ENCODE data around the gene ACTR3C.

DNA sequence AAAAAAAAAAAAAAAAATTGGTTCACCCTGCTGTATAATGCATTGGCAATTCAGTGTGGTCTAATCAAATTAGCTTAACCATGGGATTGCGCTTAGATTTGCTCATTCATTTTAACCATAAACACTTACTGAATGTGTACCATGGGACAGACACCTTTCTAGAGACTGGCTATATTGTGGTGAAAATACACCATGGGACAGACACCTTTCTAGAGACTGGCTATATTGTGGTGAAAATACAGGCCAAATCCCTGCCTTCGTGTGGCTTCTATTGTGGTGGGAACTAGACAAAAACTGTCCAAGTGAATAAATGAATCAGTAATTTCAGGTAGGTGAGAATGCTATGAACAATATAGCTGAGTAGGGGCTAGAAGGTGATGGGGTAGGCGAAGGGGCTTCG is 35.1 kb upstream of the ACTR3C start:
- TF ChIP-seq, protein P1, sequence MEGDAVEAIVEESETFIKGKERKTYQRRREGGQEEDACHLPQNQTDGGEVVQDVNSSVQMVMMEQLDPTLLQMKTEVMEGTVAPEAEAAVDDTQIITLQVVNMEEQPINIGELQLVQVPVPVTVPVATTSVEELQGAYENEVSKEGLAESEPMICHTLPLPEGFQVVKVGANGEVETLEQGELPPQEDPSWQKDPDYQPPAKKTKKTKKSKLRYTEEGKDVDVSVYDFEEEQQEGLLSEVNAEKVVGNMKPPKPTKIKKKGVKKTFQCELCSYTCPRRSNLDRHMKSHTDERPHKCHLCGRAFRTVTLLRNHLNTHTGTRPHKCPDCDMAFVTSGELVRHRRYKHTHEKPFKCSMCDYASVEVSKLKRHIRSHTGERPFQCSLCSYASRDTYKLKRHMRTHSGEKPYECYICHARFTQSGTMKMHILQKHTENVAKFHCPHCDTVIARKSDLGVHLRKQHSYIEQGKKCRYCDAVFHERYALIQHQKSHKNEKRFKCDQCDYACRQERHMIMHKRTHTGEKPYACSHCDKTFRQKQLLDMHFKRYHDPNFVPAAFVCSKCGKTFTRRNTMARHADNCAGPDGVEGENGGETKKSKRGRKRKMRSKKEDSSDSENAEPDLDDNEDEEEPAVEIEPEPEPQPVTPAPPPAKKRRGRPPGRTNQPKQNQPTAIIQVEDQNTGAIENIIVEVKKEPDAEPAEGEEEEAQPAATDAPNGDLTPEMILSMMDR (IDR thresholded peaks at IDR 0.05; ENCODE audit: low read depth, low read length), result no peak
- TF ChIP-seq EZH2phosphoT487 (IDR thresholded peaks at IDR 0.05; ENCODE audit: low read depth), result no peak
